Activated effector memory CD4-positive, alpha-beta T cell treated with Interleukin-2 at 50 U/mL for 16 hours (primary cell): ENCODE data around the gene HSF2BP.
"Not testable (repeated sequence)": the region's sequence is repeated elsewhere in the genome, so short reads cannot be mapped to it uniquely, and the experiment has no call there.

Experiments
- DNase-seq: peaks from one replicate; pipeline ENCODE4 v3.0.0-alpha.2; 2020

HSF2BP gene

DNA sequence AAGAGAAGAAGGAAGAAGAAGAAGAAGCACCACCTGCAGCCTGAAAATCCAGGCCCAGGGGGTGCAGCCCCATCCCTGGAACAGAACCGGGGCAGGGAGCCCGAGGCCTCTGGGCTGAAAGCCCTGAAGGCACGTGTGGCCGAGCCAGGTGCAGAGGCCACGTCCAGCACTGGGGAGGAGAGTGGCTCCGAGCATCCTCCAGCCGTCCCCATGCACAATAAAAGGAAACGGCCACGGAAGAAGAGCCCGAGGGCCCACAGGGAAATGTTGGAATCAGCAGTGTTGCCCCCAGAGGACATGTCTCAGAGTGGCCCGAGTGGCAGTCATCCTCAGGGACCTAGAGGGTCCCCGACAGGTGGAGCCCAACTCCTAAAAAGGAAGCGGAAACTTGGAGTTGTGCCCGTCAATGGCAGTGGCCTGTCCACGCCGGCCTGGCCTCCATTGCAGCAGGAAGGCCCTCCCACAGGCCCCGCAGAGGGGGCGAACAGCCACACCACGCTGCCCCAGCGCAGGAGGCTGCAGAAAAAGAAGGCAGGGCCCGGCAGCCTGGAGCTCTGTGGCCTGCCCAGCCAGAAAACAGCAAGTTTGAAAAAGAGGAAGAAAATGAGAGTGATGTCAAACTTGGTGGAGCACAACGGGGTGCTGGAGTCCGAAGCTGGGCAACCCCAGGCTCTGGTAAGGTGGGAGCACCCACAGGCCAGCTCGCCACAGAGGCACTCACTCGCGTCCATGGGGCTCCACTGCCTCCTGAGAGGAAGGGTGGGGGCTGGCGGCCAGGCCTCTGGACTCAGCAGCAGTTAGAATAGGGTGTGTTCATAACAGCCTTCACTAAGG lies 28.5 kb upstream of the HSF2BP start:
- DNase-seq = no peak

DNA sequence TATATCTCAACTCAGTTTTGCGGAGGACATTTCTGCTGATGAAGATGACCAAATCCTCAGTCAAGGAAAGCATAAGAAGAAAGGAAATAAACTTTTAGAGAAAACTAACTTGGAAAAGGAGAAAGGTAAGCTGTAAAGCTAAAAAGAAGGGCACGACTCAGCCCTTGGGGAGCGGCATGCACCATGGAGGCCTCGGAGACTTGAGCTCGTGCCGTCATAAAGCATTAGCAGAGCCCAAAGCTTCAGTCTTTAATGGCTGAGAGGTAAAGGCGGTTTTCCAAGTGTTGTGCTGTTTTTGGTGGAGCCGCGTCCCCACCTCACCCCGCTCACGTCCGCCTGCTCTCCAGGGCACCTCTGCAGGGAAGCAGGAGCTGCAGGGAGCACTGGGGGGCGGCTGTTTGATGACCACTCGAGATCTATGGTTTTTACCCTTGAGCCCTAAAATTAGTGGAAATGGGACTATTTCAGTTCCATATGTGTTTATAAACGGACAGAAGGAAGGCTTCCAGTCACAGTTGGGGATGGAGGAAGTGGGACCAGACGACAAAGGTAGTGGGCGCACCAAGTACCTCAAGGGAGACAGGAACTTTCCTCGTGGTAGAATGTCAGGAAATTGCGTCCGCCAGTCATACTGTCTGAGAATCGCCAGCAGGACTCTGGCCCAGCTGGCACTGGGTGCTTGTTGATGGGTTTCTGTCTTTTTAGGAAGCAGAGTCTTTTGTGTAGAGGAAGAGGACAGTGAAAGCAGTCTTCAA lies 27.7 kb upstream of the HSF2BP start:
- DNase-seq = no peak

DNA sequence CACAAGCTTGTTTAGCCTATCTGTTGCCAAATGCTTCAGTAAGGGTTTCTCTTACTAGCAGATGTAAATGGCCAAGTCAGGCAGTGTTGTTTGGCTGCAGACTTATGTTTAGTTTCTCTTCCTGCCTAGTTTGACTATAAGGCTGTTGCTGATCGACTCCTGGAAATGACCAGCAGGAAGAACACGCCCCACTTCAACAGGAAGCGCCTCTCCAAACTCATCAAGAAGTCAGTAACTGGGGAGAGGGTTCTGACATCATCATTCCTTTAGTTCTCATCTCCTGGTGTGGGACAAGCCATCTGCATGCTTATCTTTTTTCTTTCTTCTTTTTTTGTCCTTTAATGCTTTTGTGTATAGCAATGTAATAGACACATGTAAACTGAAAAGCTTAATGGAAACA lies 25.1 kb upstream of the HSF2BP start:
- no peak for DNase-seq

DNA sequence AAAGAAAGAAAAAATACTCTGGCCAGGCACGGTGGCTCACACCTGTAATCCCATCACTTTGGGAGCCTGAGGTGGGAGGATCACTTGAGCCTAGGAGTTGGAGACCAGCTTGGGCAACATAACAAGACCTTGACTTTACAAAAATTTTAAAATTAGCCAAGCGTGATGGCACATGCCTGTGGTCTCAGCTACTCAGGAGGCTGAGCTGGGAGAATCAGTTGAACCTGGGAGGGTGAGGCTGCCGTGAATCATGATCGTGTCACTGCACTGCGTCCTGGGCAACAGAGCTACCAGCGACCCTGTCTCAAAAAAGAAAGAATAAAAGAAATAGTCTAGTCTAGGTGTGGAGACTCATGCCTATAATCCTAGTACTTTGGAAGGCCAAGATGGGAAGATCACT lies 22.4 kb upstream of the HSF2BP start:
- DNase-seq = no peak

DNA sequence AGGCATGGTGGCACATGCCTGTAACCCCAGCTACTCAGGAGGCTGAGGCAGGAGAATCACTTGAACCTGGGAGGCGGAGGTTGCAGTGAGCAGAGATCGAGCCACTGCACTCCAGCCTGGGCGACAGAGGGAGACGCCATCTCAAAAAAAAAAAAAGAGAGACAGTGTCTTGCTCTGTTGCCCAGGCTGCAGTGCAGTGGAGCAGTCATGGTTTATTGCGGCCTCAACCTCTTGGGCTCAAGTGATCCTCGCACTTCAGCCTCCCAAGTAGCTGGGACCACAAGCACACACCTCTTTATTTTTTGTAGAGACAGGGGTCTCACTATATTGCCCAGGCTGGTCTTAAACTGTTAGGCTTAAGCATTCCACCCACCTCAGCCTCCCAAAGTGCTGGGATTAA lies 21.1 kb upstream of the HSF2BP start:
- DNase-seq = not testable (repeated sequence)

DNA sequence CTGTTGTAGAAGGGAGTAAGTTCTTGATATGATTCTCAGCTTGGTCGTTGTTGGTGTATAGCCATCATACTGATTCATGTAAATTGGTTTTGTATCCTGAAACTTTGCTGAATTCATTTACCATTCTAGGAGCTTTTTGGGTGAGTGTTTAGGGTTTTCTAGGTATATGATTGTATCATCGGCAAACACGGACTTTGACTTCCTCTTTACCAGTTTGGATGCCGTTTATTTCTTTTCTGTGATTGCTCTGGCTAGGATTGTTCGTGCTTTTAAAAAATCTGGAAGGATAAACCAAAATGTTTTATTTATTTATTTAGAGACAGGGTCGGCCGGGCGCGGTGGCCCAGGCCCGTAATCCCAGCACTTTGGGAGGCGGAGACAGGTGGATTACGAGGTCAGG lies 20.7 kb upstream of the HSF2BP start:
- no peak for DNase-seq

DNA sequence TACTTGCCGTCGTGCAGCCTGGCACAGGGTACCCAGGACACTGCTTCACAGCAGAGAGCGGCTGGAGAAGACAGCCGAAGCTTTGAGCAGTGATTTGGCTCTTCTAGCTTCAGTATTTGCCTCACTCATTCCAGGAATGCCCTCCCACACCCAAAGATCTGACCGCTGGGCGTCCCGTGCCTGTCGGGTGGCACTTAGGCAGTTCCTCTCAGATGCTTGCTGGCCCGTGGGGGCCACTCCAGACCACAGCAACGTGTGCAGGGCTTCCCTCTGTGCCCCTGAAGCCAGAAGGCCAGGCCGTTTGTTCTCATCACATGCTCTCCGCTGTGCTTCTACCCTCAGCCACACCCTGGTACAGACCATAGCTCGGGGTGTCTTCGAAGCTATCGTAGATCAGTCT lies 17.1 kb upstream of the HSF2BP start:
- DNase-seq = no peak

DNA sequence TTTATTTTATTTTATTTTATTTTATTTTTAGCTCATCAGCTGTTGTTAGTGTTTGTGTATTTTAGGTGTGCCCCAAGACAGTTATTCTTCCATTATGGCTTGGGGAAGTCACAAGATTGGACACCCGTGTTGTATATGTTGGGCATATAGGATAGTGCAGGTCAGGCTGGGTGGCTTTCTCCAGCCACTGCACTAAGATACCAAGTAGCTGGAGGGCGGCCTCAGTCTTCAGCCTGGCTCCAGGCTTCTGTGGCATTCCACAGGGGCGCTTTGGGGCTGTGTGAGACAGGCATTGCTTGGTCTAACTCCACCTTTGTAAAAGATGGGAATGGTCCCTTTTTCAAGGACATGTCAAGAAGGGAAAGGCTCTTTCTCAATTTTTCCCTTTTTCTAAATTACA lies 16.6 kb upstream of the HSF2BP start:
- no peak for DNase-seq

DNA sequence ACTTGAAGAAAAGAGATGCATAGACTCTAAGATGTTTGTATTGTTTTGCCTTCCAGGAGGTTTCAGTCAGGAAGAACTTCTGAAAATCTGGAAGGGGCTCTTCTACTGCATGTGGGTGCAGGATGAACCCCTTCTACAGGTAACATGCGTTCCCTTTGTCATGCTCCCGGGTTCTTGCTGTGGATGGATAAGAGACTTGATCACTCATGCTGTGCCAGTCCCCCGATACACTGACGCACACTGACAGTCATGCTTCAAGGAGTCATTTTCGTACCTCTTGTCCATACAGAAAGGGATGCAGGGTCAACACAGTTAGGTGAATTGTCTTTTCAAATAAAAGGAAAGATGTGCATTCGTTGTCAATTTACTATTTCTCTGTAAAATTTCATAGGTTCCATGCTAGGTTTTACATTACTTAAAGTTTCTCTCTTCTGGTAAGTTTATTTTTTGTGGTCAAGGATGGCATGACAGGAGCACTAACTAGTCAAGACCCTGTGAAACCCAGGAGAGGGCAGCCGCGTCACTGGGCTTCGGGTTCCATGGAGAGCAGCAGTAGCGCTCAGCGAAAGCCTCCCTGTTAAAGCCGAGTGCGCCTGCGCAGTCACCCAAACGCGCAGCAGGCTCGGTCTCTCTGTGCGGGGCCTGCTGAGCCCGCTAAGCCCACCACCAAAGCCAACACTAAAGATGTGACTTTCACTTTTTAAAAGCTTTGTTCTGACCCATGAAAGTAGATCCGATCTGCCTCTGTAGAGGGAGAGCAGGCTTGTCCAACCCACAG lies 10.7 kb upstream of the HSF2BP start:
- DNase-seq = no peak

DNA sequence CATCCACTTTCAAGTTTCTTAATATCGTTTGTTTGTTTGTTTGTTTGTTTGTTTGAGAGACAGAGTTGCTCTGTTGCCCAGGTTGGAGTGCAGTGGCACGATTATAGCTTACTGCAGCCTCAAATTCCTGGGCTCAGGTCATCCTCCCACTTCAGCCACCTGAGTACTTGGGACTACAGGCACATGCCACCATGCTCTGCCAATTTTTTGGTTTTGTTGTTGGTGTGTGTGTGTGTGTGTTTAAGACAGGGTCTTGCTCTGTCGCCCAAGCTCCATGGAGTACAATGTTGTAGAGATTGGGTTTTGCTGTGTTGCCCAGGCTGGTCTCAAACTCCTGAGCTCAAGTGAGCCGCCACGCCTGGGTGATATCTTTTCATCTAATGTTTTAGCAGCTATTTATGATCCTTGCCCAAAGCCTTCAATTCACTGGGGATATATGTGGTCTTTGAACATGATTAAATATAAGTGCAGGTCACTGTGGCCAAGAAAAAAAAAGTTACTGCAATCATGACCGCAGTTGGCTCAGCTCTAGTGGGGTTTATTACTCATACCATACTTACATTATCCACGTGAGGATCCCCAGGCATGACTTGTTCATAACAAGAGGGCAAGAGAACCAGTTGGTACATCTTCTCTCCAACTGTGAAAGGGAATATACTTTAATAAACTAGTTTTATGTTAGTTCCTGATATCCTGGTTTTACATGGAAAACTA lies 8.1 kb upstream of the HSF2BP start:
- DNase-seq = no peak

DNA sequence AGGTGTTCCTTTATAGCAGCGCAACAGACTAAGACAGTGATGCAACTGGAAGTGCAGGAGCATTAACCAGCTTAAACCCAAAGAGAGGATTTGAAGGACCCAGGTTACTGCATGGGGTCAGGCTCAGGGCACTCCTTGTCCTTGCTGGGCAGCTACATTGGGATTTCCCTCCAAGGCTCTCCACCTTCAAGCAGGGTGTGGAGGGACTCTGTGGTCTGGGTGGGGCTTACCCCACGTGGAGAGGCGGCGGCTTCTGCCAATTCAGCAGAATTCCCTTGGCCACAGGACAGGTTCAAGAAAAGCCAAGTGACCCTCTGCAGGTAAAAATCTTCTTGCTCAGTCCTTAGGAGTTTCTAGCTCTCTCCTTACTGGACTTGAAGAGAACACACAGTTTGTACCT lies 6.6 kb upstream of the HSF2BP start:
- DNase-seq = no peak

DNA sequence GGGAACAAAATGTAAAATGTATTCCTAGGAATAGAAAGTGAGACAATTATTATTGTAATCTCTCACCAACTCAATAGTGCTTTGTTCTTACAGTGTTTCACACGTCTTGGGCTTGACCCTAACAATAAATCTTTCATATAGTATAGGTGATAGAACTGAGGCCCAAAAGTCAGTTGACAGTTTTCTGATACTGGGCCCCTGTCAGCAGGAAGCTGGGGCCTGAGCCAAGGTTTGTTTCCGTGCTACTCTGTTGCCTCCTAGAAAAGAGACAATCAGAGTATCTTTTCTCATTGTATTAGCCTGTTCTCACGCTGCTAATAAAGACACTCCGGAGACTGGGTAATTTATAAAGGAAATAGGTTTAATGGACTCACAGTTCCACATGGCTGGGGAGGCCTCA lies 5.1 kb upstream of the HSF2BP start:
- DNase-seq = no peak

DNA sequence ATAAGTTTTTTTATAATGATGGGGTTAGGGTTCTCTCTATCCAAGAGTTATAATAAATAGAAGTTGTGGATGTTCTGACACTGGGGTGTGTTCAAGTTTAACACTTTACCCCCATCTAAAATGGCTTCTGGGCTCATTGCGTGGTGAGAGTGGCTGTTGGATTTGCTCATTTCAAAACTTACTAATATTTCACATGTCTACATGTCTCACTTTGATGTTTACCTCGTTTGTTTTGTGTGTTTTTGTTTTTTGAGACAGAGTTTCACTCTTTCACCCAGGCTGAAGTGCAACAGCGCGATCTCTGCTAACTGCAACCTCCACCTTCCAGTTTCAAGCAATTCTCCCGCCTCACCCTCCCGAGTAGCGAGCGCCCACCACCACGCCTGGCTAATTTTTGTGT lies 3.7 kb upstream of the HSF2BP start:
- DNase-seq = no peak

DNA sequence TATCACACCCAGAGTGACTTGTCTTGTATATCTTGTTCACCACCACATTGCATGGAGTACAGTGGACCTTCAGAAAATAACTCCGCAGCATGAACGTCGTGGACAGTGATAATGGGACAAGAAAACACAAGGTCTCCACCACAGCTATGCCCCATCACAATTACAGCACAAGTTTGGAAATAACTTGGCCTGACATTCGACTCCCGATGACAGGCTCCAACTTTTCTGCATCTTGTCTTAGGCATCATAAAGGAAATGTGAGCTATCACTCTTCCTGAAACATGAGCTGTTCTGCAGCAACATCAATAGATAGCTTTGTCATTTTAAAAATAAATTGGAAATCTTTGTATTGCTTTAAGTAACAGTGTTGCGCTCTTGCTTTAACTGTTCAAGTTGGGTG lies 3.0 kb upstream of the HSF2BP start:
- no peak for DNase-seq

DNA sequence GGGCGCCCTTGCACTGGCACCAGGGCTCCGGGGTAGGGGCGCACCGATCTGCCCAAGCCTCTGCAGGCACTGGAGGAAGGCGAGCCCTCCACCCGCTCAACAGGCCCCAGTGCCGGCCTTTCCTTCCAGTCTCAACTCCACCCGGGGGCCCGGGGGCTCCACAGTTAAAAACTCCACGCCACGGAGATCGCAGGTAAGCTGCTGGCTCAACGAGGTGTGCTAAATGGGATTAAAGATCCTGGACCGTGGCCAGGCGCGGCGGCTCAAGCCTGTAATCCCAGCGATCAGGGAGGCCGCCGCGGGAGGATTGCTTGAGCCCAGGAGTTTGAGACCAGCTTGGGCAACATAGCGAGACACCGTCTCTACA lies 536 bp downstream of the HSF2BP start:
- DNase-seq = no peak

DNA sequence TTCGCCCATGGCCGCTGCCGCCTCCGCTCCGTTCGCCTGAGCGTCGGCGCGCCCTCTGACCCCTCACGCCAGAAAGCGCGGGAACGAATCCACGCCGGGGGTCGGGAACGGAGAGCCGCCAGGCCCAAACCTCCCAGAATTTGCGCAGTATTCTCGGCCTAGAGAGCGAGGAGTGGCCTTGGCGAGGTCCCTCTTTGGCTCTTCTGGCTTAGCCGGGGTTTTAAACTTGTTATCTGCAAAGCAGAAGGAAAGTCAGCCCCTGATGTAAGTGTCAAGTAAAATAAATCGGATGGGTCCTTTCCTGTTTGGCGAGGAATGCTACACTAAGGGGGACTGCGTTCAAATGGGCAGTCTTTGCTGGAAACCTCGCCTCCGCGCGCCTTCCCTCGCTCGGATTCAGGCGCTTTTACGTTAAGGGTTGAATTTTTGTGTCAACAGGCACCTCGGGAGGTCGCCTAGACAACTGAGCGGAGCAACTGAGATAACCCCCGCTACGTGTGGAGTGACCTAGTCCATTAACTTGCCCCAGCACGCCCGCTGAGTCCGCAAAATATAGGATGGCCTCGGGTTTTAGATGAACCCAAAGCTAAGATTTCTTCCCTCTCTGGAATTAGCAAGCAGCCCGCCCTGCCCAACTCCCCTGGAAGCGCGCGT lies 1.1 kb downstream of the HSF2BP start:
- DNase-seq = no peak

DNA sequence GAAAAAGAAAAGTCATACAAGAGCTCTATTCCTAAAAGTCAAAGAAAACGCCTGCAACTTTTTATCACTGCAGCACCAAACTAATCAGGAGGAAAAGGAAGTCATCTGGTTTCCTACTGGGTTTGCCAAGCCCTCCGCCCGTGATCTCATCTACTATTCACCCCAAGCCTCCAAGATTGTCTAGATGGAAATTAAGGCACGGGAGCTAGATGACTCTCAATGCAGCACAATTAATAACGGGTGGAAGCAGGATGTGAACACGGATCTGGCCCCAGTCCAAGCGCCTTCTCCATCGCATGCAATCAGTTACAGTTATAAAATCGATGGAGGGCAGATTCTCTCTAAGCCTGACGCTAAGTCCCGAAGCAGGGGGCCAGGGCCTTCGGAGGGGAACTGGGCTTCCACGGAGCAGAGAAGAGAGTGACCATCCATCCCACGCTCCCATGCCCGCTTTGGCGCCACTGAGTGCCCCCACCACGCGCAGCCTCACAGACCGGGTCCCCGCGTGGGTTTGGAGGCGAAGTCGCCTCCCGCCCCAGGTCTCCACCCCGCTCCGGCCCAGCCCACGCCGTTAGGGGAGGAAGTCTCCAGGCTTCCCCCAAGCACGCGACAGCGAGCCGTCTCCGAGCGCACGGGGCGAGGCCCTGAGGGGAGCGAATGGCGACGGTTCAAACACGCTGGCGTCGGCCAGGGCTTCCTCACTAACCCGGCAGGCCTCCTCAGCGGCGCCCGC lies 1.8 kb downstream of the HSF2BP start:
- no peak for DNase-seq

DNA sequence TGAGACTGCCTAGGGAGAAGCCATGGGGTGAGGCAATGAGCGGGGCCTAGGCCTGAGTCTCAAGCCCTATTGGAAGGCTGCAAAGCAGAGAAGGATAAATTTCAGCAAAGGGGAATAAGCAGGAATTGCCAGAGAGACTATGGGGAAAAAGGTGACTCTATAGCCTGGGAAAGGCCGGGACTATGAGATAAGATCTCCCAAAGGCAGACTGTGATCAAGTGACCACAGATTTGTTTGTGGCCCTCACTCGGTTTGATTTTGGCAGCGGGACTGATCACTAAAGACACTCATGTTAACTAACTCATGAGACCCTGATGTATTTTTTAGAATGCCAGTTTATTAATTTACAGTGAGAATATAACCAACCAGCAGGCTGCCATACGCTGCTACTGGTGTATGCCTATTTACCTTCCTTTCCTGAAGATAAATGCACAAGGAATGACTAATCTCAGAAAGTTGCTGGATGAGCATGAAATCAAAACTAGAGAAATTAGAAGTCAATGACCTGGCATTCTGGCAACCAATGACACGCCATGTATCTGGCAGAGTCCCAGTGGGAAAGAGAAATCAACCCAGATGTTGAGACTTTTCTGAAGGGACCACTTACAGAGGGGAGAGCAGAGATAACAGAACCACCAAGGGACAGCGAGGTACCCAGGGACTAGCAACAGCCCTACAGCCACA lies 4.3 kb downstream of the HSF2BP start:
- DNase-seq = no peak

DNA sequence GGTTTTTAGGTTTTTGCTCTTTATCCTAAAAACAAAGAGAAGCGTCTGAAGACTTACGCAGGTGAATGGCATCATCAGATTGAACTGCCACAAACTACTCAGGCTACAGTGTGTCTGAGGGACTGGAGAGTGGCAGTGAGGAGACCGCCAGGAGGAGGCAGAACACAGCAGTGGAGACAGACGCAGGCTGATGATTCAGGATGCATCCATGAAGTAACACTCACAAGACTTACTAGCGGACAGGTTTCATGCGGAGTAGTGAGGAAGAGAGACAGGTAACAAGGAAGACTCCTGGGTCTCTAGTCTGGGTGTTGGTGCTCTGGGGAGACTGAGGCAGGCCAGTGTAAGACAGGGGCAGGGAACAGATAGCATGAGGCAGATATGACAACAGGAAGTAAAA lies 5.7 kb downstream of the HSF2BP start:
- DNase-seq = no peak

DNA sequence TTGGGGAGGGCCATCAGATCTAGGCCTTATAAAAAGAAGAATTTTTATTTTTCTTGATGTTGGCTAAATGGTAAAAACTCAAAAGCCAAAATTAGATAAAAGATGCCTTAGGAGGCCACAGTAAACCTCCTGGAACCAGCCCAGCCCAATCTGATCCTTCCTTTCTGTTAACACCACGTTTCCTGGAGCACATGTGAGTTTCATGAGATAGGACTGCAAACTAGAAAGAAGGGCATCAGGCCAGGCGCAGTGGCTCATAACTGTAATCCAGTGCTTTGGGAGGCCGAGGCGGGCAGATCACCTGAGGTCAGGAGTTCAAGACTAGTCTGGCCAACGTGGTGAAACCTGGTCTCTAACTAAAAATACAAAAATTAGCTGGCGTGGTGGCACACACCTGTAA lies 6.7 kb downstream of the HSF2BP start:
- DNase-seq = no peak

DNA sequence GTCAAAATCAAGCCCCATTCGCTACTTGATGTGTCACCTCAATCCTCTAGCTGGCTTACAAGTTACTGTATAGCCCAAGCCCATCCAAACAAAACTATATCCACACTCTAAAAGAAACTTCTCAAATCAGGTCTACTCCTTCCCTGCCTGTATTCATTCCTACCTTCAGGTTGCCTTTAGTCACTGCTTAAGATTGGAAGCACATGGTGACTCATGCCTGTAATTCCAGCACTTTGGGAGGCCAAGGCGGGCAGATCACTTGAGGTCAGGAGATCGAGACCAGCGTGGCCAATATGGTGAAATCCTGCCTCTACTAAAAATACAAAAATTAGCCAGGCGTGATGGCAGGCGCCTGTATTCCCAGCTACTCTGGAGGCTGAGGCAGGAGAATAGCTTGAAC lies 7.4 kb downstream of the HSF2BP start:
- DNase-seq = not testable (repeated sequence)
